Mammary epithelial cell (primary cell): Measurements from ENCODE around the gene NLRP4.

Experiments
- CTCF ChIP-seq, 2 donors: IDR thresholded peaks in 1 of 2; conservative IDR thresholded peaks in 1 of 2; 2 replicates each; pipeline ENCODE4 v1.5.1; 2011 to 2012; ENCODE audit warnings: inconsistent platforms in 2 of 2, low read length in 2 of 2, mild to moderate bottlenecking in 2 of 2, control low read depth in 1 of 2, low read depth in 1 of 2; ENCODE audit not compliant: insufficient read depth in 1 of 2; ENCODE audit errors: extremely low read depth in 1 of 2
- EZH2 ChIP-seq: IDR thresholded peaks from 2 replicates; pipeline ENCODE4 v1.6.1; 2012; ENCODE audit warnings: low read length, inconsistent platforms, borderline replicate concordance

- no peak for TF ChIP-seq CTCF (conservative IDR thresholded peaks at IDR 0.05 in 1 of 2, IDR thresholded peaks at IDR 0.05 in 1 of 2; ENCODE audit: extremely low read depth in 1 of 2, insufficient read depth in 1 of 2, low read depth in 1 of 2, low read length in 2 of 2)
- TF ChIP-seq EZH2, result no peak
Measured at GRCh38 chr19:55909801-55910200, 73.5 kb downstream of the NLRP4 start.
